GM23338 (cell line): ENCODE results near the gene AURKB.

Experiments
- CREB1 ChIP-seq: fragments of 250-450 bp; sonication (Bioruptor Pico); IDR thresholded peaks from 2 replicates; pipeline ENCODE4 v1.5.0; 2020; ENCODE audit warnings: low read depth, mild to moderate bottlenecking, moderate library complexity
- CTCF ChIP-seq, 2 experiments: fragments of 200-600 bp in 1 of 2; sonication (generic) in 1 of 2; conservative IDR thresholded peaks; 2 replicates each; pipeline versions ENCODE4 v1.5.1 to v1.6.1; 2016 to 2017; ENCODE audit warnings: antibody characterized with exemption in 2 of 2, low read depth in 2 of 2, mild to moderate bottlenecking in 2 of 2, moderate library complexity in 1 of 2
- EZH2 ChIP-seq: fragments of 200-600 bp; sonication (generic); IDR thresholded peaks from one replicate; pipeline ENCODE4 v1.8.0; 2017; ENCODE audit warnings: antibody characterized with exemption, mild to moderate bottlenecking, low read depth; ENCODE audit not compliant: unreplicated experiment
- EZH2phosphoT487 ChIP-seq: fragments of 200-600 bp; sonication (generic); IDR thresholded peaks from one replicate; pipeline ENCODE4 v1.8.1; 2018; ENCODE audit warnings: antibody characterized with exemption; ENCODE audit not compliant: unreplicated experiment
- JUNB ChIP-seq: IDR thresholded peaks from one replicate; pipeline ENCODE4 v1.6.1; 2016; ENCODE audit warnings: antibody characterized with exemption; ENCODE audit not compliant: unreplicated experiment
- POLR2AphosphoS5 ChIP-seq: IDR thresholded peaks from 2 replicates; pipeline ENCODE4 v1.6.1; 2016; ENCODE audit warnings: antibody characterized with exemption, low read depth
- REST ChIP-seq: IDR thresholded peaks from one replicate; pipeline ENCODE4 v1.6.1; 2018; ENCODE audit warnings: antibody characterized with exemption; ENCODE audit not compliant: unreplicated experiment
- ZNF114 ChIP-seq: fragments of 250-450 bp; sonication (Bioruptor Pico); IDR thresholded peaks from 2 replicates; pipeline ENCODE4 v1.5.0; 2020; ENCODE audit warnings: mild to moderate bottlenecking, moderate library complexity
- ZNF331 ChIP-seq: fragments of 250-450 bp; sonication (Bioruptor Pico); IDR thresholded peaks from 2 replicates; pipeline ENCODE4 v1.5.0; 2020; ENCODE audit warnings: low read depth, mild to moderate bottlenecking, moderate library complexity

- no peak for TF ChIP-seq CTCF (conservative IDR thresholded peaks at IDR 0.05; ENCODE audit: low read depth in 2 of 2)
- TF ChIP-seq REST, result no peak
- TF ChIP-seq POLR2AphosphoS5, result no peak
- TF ChIP-seq EZH2, result no peak
- no peak for TF ChIP-seq ZNF331 (CRISPR knock-in tag)
- no peak for TF ChIP-seq ZNF114 (CRISPR knock-in tag)
- TF ChIP-seq CREB1 (CRISPR knock-in tag), result no peak
- no peak for TF ChIP-seq EZH2phosphoT487
- TF ChIP-seq JUNB, result no peak
These were observed 22.0 kb downstream of the AURKB start for GRCh38 chr17:8188263-8188839.
